HG02642 (cell line): ENCODE results near the gene FCHSD2.

Experiments
- ATAC-seq: cut with Tn5 transposase; IDR thresholded peaks from one replicate; pipeline ENCODE4 v1.9.1; 2021; ENCODE audit warnings: mild to moderate bottlenecking; ENCODE audit not compliant: unreplicated experiment, poor library complexity

Gene FCHSD2

DNA sequence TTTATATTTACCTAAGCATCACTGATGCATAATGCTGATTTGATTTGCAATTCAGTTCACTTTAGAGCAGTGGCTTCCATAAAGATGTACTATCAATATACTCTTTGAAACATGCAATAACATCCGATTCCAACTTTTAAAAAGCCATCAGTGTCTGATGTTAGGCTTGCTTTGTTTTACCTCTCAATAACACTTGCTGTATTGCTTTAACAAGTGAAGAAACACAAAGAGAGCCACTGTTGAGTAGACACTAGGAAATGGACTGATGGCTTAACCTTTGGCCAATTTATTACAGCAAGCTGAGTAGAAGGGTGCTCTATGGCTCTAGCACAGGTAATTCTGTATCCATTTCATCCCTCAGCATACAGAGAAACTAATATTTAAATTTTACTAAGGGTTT lies 122.1 kb downstream of the FCHSD2 start:
- no peak for ATAC-seq

DNA sequence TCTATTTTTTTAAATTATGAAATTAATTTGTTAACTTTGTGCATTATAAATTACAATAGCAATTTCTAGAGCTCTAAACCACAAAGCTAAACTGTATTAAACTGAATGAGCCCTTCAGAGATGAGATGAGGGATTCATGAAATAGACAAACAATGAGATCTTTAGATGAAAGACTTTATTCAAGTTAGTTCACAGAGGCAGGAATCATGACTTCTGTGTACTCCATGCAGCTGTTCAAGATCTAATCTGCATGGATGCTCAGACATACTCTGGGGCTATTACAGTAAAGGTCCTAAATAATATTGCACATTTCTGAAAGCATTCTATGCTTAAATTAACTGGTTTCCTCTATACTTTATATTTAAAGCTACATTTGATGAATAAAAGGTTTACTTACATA lies 122.7 kb downstream of the FCHSD2 start:
- no peak for ATAC-seq

DNA sequence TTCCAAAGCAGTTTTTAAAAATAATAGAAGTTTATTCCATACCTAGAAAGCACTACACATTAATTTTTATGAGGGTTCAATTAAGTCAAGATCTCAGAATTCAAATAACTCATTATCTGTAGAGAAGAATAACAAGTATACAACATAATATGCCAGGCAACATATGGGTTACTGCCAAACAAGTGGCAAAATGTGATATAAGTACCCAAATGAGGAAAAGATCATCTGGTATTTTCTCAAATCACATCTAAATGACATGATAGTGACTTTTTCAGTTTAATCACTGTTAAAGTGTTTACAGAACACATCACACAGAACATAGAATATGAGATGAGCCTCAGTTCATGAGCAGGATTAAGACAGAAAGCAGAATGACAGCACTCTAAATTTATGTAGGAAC lies 123.3 kb downstream of the FCHSD2 start:
- ATAC-seq: no peak

DNA sequence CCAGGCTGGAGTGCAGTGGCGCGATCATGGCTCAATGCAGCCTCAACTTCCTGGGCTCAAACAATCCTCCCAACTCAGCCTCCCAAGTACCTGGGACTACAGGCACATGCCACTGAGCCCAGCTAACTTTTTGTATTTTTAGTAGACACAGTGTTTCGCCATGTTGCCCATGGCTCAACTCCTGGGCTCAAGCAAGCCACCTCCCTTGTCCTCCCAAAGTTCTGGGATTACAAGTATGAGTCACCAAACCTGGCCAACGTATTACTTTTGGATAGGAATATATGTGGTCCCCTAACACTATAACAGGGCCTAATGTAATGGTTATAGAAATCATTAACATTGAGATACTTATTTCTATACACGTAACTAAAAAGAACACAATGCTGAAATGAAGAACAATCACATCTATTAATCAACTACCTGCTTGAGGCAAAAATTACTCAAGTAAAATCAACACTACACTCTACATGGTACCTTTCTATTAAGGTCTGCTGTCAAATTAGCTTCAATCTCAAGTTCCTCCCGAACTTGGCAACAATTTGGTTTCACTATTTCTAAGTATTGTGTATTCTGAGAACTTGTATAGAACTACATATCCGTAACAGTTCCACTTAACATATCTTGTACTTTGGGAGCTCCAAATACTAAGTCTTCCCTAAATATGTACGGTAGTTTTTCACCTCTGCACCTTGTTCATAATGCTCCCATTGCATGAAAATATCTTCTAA lies 124.9 kb downstream of the FCHSD2 start:
- no peak for ATAC-seq

DNA sequence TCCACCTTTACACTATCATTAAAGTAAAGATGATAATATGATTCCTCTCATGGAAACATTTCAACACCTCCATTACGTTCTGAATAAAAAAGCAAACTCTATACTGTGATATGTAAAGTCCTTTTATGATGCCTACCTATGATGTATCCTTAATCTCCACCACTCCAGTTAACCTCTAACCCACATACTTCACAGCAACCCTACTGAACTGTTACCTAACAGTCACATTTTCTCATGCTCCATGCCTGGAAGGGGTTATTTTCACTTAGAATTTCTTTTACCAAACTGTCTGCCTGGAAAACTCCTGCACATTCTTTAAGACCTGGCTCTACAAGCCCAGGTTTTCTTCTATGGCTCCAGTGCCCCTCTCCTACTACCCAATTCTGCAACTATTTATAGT lies 129.1 kb downstream of the FCHSD2 start:
- no peak for ATAC-seq

DNA sequence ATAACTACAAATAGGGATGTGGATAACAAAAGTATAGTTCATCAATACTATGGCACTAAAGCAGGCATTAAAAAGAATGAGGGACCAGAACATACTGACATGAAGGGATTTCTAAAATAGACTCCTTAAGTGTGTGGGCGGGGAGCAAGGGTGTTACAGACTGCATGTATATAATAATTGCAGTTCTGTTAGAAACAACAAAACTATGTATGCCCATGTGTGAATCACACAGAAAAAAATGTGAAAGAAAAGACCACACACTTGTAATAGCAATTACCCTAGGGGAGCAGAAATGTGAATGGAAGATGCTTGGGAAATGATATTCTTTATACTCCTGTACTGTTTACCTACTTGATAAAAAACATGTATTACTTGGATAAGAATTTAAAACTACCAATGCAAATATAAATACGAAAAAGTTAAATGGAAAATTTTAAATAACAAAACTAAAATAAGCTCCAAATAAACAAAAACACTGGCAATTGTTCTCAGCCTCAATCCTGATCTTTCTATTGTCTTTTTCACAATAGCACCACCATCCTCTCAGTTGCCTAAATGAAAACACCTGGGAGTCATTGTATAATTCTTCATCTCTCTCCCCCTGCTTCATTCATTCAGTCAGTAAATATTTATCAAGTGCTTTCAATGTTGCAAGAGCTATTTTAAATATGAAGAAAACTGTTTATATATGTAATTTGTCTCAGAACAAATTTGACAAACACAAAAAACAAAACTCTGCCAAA lies 129.8 kb downstream of the FCHSD2 start:
- no peak for ATAC-seq

DNA sequence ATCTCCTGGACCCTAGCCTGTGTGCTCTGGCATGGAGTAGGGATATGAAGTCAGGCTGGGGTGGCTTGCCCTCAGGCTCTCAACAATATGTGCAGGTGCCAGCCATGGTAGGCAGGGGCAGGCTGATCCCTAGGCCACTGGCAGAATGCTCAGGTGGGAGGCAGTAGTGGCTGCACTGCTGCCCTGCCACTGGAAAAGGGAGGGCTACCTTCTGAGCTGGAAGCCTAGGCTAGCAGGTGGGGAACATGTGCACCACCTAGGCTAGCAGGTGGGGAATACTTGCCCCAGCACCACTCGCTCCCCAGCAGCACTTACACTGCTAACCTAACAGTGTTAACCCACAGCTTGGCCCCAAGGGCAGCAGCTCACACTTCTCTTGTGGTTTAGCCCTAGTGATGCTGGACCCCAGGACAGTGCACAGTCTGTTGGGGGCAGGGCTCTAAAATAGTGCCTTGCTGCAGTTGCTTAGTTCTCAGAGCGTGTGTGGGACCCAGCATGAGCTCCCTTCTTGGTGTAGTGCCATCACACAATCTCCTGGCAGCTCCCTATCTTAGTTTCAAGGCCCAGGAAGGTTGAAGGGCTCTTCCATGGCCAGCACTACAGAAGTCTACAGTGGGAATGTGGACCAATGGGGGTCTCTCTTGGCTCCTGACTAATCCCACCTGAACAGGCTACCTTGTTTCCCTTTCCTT lies 130.8 kb downstream of the FCHSD2 start:
- no peak for ATAC-seq

DNA sequence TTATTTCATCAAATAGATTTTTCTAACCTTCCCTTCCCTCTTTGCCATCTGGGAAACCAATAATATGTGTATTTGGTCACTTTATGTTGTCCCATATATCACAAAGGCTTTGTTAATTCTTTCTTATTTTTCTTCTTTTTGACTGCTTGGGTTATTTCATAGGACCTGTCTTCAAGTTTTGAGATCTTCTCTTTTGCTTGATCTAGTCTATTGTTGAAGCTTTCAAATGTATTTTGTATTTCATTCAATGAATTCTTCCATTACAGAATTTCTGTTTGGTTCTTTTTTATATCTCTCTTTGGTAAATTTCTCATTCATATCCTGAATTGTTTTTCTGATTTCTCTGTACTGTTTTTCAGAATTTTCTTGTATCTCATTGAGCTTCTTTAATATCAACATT lies 132.1 kb downstream of the FCHSD2 start:
- ATAC-seq: no peak

DNA sequence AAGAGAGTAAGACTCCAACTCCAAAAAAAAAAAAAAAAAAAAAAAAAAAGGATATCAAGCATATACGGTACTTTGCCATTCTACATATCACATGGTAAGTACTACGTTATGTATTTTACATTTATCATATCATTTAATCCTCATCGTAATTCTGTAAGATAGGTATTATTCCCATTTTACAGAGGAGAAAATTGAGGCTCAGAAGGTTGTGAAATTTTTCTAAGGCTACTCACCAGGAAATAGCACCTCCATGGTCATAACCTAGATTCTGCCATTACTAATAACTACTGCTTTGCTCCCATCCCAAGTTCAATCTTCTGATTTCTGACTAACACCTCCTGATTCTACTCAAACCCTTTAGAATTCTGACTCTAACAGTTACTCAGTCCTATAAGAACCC lies 138.0 kb downstream of the FCHSD2 start:
- no peak for ATAC-seq

DNA sequence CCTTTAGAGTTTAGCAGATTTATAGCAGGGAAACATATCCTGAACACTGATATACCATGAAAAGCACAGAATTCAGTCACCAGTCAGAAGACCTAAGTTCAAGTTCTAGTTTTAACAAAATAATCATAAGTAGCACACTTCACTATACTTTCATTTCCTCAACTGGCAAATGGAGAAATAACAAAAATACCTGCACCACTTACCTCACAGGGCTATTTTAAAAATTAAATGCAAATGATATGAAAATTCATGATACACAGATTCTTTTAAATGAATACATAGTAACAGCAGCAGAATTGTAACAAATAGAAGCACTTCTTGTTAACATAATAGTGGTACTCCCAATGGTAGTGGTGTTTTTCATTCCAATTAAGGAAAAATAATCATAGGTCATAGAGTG lies 139.0 kb downstream of the FCHSD2 start:
- ATAC-seq: no peak

DNA sequence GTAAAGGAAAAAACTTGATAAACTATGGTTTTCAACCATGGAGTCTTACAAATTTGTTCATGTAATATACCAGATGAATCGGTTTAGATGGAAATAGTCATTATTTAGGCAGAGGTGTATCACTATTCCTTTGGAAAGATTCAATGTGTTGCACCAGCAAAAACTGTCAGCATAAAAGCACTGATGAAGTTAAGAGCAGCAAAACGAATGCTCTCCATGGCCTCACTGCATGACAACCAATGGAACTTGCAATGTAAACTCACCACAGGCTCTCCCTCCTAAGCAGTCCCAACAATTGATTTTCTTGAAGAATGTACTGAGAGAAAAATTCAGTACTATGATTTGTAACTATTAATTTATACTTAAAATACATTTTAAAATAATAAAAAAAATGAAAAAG lies 139.9 kb downstream of the FCHSD2 start:
- no peak for ATAC-seq

DNA sequence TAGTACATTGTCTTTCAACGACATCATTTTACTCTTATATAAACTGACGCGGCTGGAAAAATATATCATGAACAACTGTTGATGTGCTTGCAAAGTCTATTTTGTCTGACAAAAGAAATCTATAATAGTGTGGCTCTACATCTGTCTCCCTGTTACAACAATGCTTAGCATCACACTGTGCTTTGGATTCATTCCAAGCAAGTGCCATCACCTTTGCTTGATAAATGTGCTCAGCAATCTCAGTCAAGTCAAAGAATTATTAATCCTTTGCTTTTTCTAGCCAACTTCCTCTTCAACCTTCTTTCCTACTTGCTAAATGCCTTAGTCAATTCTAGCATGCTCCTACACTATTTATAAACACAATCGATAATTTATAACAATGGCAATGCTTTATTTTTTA lies 140.5 kb downstream of the FCHSD2 start:
- ATAC-seq: no peak

DNA sequence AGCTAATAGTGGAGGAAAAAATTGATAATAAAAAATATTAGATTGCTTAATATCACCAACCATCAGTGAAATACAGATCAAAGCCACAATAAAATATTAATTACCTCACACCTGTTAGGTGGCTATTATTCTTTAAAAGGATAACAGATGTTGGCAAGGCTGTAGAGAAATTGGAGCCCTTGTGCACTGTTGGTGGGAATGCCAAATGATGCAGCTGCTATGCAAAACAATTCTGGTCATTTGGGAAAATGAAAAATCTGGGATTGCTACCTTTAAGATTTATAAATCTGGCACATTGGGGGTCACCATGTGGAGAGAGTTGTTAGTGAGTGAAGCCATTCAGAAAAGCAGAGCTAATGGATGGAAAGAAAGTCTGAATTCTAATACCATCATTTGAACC lies 143.4 kb downstream of the FCHSD2 start:
- no peak for ATAC-seq

DNA sequence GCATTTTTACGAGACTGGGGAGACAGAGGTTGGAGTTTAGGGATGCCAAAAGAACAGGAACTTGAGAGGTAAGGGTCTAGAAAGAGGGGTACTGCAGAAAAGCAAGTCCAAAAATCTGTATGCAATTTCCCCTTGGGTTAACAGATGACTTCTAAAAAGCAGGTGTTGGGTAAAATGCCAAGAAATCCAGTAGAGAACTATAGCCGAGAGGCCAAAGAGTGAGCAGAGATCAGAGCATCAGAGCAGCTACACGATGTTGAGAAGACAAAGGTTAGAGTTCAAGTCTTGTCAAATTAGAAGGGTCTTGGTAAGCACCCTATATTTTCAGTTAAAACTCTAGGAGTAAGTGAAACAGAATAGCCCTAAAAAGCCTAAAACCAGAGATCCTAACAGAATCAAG lies 145.2 kb downstream of the FCHSD2 start:
- no peak for ATAC-seq

DNA sequence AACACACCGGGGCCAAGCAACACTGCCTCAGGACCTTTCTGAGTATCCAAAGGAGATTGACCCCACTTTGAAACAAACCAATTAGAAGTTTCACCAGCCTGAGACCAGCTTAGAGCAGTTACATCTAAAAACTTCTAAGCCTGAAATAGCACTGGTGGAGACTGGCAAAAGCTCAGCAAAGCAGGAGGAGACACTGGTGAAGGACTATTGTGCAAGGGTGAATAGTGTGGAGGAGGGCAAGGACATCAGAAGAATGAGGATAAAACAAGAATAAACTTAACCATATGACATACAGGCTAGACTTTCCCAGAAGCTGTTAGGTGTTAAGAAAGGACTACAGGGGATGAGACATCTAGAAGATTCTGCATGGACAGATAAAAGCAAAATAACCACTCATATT lies 152.4 kb downstream of the FCHSD2 start:
- no peak for ATAC-seq

DNA sequence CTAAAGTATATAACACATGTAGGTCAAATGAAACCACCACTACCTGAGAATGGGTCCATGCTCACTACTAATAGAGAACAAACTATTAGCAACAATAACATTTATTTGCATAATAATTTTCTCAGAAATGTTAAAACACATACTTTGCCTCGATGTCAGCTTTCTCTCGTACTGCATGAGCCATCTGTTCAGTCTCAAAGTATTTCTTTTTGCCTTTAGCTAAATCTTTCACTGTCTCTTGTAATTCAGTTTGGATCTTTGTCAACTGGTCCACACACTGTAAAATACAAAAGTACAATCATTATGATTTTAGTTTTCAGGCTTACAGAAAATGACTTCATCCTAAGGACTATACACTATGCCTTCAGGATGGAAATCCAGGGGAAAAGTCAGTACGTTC lies 153.3 kb downstream of the FCHSD2 start:
- no peak for ATAC-seq

DNA sequence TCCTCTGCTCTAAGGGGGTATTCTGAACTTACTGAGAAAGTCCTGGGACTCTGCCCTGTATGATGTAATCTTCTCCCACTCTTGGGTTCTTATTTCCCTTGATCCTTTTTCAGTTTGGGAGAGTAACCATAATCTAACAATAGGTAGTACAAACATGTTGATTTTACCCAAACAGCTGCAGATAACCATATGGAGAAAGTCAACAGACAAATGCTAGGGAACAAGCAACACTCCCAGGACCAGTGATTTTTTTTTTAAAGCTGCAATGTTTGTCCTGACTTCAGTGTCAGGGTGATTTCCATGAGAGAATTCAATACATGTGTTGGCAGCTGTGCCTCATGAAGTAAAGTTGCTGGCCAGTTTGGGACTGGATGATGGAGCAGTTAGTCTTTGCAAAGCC lies 156.5 kb downstream of the FCHSD2 start:
- no peak for ATAC-seq

DNA sequence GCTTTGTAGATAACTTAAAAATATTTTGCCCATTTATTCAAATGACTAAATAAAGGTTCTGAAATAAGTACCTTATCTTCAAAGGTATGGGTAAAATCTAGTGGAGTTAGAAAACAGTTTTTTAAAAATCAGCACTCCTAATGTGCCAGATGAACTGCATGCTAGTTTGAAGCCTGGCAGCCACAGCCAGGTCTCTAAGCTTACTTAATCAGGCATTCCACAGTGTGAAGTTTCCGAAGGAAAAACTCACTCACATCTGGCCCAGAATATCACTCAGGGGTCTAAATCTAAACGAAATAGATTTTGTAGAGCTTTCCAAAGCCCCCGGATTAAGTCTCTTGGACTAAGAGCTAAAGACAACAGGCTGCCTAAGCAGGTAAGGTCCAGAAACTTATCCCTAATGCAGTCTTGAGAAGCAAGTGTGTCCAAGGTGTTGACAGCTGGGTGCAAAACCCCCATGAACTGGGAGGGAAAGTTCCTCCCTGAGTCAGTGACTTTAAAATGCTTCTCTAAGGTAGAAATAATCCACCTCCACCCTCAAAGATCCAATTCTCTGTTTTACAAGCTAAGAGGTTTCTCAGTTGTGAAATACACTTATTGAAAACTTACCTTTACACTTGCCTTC lies 157.6 kb downstream of the FCHSD2 start:
- ATAC-seq: no peak

DNA sequence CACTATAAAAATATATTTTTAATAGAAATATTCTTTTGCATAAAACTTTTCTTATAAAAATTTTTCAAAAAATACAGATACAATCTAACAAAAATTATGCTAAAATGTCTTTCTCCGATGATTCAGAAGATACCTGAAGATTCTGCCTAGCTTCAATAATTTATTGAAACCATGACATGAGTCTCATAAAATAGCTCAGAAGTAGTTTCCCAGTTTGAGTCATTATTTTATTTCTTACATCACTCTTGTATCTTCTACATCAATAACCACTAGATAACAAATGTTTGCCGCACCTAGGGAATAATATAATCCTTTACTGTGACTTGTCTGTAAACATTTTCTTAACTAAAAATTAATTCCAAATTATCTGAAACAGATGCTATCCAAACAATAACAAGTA lies 158.6 kb downstream of the FCHSD2 start:
- ATAC-seq: no peak

DNA sequence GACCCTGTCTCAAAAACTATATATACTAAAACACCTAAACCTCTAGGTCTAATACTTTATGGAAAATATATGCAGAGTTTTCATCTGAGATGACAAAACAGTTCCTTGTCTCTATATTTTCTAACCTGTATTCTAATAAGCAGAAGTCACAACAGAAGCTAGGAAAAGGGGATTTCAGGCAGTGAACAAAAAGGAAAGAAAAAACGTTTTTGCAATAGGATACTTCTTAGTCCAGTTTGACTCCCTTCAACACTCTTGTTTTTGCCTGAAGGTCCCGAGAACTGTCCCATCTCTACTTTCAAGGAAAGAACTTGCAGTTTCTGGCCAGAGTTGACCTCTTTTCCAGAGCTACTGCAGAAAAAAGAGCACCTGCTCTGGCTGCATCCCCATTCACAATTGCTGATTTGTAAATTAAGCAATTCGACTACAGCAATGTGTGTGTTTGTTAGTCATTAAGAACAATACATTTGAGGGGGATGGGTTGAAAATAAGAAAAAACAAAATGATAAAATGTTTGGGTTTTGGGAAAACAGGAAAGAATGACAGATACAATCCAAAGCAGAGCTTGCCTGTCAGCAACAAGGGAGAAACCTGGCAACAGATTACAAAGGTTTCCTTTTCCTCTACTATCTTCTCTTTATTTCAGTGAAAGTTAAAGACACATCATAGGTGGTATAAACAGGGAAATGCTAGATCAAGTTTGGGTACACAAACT lies 160.0 kb downstream of the FCHSD2 start:
- no peak for ATAC-seq
